ENCODE results near the gene LPP.
A peak's percentile ranks its signal among the peaks of the same experiment; 100 is the strongest.

LPP gene

DNA sequence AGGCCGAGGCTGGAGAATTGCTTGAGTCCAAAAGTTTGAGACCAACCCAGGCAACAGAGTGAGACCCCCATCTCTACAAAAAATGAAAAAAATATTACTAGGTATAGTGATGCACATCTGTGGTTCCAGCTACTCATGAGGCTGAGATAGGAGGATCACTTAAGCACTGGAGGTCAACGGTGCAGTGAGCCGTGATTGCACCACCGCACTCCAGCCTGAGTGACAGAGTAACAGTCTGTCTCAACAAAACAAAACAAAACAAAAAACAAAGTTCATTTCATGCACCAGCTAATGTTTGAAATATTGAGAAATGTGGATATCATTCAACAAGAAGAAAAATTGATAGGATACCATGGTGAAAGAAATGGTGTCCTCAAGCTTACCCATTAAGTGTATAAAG is 567.4 kb downstream of the LPP start:
- DNase-seq (ENCODE audit: low read depth), result no peak

DNA sequence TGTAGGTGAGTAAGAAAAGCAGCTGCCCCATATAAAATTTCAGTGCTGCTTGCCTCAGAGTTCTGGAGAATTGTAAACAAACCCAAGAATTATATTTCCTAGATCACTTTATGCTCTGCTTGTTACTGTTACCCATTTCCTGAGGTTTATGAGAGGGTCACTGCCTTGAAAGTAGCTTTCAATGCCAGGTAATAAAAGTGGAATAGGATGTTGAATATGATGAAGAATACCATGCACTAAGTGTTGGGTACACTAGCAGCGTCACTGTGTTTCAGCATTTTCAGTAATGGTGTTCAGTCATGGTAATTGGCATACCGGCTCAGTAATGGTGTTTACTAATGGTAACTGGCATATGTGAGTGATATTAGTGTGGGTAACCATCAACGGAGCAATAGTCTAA is 568.0 kb downstream of the LPP start:
- DNase-seq (ENCODE audit: low read depth), result no peak

DNA sequence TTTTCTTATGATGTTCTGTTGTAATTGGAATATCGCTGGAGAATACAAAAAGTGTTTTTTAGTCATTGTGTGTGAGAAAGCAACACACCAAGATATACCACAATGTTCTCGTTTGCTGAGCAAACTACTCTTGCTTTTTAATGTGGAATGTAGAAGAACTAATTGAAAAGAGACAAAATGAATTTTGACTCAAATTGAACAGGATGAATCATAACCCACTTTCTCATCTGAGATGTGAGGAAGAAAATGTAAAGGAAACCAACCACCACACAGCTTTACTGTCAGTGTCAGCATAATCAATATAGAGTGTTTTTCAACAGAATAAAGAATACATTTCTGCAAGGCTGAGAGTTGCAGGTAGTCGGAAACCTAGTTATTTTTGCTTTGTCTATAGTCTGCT is 569.0 kb downstream of the LPP start:
- DNase-seq (ENCODE audit: low read depth), result no peak

- DNase-seq (ENCODE audit: low read depth), result no peak
Measured at GRCh38 chr3:188727052-188727451, 573.1 kb downstream of the LPP start.

DNA sequence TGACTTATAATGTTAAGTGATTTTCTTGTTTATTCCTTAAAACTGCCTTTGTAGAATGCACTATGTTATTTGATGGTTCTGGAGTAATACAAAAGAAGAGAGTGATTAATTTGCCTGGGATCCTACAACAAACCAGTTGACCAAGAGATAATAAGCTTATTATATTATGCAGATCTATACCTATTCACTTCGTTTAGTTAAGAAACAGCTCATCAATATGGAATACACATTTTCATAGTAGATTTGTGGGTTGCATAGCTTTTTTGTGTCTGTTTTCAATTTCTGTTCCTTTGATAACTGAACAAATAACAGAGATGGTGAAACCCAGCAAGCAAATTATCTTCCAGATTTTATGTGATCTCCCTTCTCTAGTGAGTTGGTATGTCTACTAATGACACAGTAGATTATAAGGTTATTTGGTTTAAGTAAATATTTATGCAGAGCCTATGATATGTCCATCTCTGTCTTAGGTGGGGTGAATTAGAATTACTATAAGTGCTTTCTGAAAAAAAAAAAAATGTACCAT is 574.5 kb downstream of the LPP start:
- DNase-seq (ENCODE audit: low read depth), result no peak

- DNase-seq (ENCODE audit: low read depth), result no peak
Measured at GRCh38 chr3:188729422-188729821, 575.5 kb downstream of the LPP start.

- DNase-seq (ENCODE audit: low read depth), result no peak
Measured at GRCh38 chr3:188734395-188734794, 580.4 kb downstream of the LPP start.

GRCh38 chr3:188739511-188739910 is 585.6 kb downstream of the LPP start:
- DNase-seq (ENCODE audit: low read depth), result no peak

GRCh38 chr3:188740010-188740409 is 586.1 kb downstream of the LPP start:
- no peak for DNase-seq (ENCODE audit: low read depth)

DNA sequence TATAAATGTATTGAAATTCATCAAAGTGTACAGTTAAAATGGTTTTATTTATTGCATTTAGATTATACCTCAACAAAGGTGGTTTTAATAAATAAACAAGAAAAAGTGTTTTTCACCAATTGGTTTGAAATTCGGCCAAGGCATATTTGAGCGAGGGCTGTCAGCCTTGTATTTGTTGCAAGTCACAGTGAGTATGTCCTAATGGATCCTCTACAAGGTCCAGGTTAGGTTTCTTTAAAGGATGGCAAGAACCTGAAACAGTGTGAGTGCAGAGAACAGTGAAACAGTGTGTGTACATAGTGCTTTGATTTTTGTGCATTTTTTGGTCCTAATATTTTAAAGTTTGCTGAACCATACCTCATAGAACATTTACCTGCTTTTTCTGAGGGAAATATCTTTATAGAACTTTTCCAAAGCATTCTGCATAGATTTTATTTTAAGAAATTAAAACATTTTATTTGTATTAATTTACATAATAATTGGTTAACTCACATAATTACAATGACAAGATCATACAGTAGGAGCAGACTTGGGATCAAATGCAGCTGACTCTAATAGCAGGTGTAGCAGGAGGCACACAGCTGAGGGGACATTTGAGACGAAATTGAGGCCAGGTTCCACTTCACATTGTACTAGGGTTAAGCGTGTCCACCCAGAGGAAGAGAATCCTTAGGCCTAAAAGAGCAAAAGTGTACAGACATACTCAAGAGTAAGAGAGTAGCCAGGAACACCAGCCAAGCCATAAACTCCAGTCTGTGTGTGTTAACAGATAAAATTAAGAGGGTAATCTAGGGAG is 589.0 kb downstream of the LPP start:
- DNase-seq (ENCODE audit: low read depth), result no peak

- DNase-seq (ENCODE audit: low read depth), result no peak
Measured at GRCh38 chr3:188744166-188744565, 590.2 kb downstream of the LPP start.

GRCh38 chr3:188745031-188745430 is 591.1 kb downstream of the LPP start:
- no peak for DNase-seq (ENCODE audit: low read depth)

DNA sequence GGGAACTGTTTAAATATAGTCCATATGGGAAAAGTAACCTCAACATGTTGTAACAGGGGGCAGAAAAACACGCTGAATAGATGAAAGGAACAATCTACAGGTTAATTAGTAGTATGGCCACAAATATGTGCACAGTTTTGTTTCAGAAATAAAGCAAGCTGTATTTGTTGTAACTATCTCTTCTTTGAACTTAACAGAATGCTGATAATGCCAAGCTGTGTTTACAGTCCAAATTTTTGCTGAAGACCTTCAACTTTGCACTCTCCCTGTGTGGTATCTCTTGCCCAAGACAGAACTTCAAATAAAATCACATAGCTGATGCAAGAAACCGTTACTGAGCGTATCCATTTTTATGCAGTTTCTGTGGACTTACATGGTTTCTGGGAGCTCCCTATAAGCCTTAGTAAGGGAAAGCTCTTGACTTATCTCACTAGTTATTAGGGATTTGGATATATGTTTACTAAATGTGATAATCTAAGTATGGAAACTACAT is 592.4 kb downstream of the LPP start:
- DNase-seq (ENCODE audit: low read depth), result no peak

GRCh38 chr3:188747489-188747888 is 593.5 kb downstream of the LPP start:
- no peak for DNase-seq (ENCODE audit: low read depth)

DNA sequence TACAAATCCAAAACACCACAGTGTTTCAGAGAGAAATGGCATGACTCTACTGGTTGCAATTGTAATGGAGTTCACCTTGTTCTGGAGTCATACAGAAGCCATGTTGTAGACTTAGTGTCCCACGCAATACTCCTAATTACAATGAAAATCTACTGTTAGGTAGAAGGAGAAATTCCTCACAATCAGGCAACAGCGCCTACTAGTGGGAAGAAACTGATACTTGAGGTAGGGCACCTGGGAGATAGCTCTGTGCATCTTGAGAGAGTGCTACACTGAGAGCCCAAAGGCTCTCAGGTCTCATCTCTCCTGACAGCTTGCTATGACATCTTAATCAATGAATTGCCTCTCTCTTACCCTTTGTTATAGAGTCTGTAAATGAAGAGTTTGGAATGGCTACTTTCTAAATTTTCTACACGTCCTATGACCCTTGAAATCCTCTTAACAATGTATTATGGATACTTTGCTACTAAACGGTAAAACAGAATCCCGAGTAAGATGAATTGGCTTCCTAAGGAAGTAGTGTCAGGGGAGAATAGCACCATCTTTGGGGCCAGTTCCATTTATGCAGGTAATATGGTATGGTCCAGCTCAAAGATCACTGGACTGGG is 595.2 kb downstream of the LPP start:
- peak; percentile 11 for DNase-seq (ENCODE audit: low read depth)

DNA sequence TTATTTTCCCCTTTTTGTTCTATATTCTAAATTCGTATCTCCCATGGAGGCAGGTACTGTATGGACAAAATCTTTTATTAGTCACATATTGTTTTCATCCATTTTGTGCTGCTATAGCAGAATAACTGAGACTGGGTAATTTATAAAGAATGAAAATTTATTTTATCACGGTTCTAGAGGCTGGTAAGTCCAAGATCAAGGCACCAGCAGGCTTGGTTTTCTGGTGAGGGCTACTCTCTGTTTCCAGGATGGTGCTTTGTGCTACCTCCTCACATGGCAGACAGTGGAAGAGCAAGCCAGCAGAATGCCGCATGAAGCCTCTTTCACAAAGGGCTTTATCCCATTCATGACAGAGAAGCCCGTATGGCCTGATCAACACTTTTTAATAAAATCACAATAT is 595.9 kb downstream of the LPP start:
- no peak for DNase-seq (ENCODE audit: low read depth)

DNA sequence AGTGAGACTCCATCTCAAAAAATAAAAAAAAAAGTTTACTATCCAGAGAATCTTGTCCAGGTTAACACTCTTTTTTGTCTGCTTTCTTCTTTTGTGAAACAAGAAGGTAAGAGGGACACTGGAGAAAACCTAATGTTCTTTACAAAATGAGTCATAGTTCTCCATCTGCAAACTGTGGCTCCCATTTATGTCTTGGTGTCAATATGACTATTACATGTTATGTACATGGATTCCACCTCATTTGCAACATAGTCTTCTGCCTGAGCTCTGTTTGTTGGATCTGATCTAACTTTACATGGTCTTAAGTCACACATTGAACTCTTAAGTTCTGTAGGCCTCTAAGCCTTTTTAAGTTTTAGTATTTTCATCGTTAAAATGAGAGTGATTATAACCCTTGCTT is 596.7 kb downstream of the LPP start:
- no peak for DNase-seq (ENCODE audit: low read depth)

- DNase-seq (ENCODE audit: low read depth), result no peak
Measured at GRCh38 chr3:188752850-188753249, 598.9 kb downstream of the LPP start.

DNA sequence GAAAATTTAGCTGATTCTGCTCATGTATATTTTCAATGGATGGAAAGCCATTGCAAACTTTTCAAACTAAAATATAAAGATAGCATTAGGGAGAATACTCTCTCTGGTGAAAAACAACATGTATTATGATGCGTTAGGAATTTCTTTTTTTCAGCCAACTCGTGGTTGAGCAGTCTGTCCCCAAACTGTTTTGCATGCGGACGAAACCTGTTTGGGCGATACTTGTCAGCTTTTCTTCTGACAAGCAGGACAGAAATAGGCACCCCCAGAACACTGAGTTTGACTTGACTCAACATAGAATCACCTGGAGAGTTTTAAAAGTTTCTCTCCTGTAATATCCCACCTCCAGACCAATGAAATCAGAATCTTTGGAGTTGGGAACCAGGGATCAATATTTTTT is 600.3 kb downstream of the LPP start:
- no peak for DNase-seq (ENCODE audit: low read depth)

DNA sequence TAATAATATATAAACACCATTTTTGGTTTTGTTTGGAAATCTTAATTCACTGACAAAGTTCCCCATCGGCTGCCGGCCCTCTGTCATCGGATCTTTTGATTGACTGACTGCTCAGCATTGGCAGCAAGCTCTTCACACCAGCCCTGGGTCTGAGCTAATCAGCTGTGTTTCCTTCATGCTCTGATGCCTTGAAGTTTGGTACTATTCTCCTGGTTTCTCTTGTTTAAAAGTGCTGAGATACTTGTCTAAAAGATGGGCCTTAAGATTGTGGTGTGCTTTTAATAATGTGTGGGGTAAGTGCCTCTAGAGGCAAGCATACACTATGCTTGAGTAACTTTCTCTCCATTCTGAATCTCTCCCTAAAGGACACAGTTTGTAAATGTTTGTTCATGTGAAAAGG is 602.3 kb downstream of the LPP start:
- no peak for DNase-seq (ENCODE audit: low read depth)

DNA sequence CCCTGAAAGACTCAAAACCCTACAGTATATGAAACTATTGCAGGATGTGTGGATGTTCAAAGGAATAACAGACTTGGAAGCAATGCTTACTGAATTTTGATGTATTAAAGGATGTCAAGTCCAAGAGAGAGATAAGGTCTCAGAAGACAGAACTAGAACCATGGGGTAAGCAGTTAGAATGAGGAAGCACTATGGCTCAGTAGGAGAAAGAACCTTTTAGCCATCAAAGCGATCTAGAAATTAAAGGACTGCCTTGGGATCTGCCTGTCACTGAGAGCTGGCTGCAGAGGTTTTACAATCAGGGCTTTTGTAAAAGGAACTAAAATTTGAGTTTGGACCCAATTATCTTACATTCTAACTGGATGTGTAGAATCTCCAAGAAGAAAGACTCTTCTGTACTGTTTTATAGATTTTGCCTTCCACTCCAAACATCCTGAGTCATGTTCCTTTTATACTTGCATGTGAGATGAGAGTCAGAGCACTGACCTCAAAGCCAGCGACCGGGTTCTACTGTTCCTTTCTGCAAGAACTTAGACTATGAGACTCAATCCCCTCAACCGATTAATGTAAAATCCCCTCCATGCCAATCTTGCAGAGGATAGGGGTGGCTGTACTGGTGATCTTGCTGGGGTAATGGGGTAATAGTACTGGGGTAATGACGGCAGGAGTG is 605.5 kb downstream of the LPP start:
- DNase-seq (ENCODE audit: low read depth), result no peak

DNA sequence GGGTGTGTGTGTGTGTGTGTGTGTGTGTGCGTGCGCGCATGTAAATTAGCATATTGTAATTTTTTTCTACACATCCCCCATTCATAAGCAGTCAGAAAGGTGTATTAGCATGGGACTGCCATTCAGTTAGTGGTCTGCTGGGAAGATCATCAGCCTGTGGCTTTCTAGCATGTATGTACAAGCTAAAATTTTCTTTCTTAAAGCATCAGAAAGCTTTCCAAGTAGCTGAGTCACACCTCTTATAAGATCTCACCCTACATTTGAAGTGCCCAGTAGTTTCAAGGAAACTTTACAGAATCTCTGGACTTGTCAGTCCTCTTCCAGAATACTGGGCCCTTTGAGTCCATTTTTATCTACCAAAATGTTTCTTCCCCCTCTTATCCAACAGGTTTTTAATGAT is 606.5 kb downstream of the LPP start:
- no peak for DNase-seq (ENCODE audit: low read depth)

DNA sequence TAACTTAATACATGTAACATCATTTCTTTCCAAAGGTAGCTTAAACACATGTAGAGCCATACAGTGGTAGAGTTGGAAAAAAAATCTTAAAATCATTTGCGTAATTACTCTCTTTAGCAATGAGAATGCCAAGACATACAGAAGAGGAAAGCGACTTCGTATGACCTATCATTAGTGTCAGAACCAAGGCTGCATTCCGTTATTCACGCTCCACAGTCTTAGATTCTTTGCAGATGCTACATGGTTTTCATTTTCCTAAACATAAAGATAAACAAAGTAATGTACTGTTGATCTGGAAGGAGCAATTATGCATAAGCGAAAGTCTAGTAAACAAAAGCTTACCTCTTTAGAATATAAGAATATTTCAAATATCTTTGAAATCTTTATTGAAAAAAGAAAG is 607.5 kb downstream of the LPP start:
- no peak for DNase-seq (ENCODE audit: low read depth)

All from stimulated activated CD8-positive, alpha-beta memory T cell treated with anti-CD3 and anti-CD28 coated beads, Interleukin-7, amount 100 ng/mL, for 24 hours (primary cell).